ENCODE measurements around the gene ADCY9. TPM values are rescaled to one million over a fixed set of nuclear protein-coding genes. Genes with fewer than 3 reads are reported as not detected.
"Not testable (repeated sequence)": the region's sequence is repeated elsewhere in the genome, so short reads cannot be mapped to it uniquely, and the experiment has no call there.

ADCY9 gene
- total and polyA plus RNA-seq, 5 experiments from 2014 or later, result 0.20 to 6.5 (median 0.75) TPM

GRCh38 chr16:3965306-3965705 lies 150.9 kb downstream of the ADCY9 start:
- POLR2A ChIA-PET, result no interaction called here
- peak overlapping the region in 6 of 10 donors; percentile 26 to 80 (median 61) for H3K27ac Mint-ChIP-seq
- ATAC-seq (no peak), DNase-seq (peak in 1 of 10 donors; percentile 41)
- peaks cover 0 to 3% (median 0%) of the 10 kb centered on the region in 9 donors for H3K9me3 Mint-ChIP-seq
- H3K4me3 Mint-ChIP-seq, result no peak overlapping the region
- H3K27me3 Mint-ChIP-seq, result no peaks in the 10 kb centered on the region
- peaks cover 0 to 15% (median 0%) of the 10 kb centered on the region in 3 donors for H3K36me3 Mint-ChIP-seq
- peaks cover 9 to 35% (median 26%) of the 10 kb centered on the region in 4 donors for H3K4me1 Mint-ChIP-seq

GRCh38 chr16:3964686-3965290 lies 151.5 kb downstream of the ADCY9 start:
- ATAC-seq, result no peak
- H3K27ac Mint-ChIP-seq, result peak overlapping the region in 6 of 10 donors; percentile 44 to 98 (median 88)
- POLR2A ChIA-PET, result no interaction called here

GRCh38 chr16:3963886-3964685 lies 152.2 kb downstream of the ADCY9 start:
- peak overlapping the region; percentile 68 to 98 (median 96) for H3K27ac Mint-ChIP-seq
- peaks cover 0 to 2% (median 0%) of the 10 kb centered on the region in 5 donors for H3K27me3 Mint-ChIP-seq
- peak overlapping the region in 3 of 10 donors; percentile 57 to 63 (median 59) for H3K4me3 Mint-ChIP-seq
- peaks cover 9 to 35% (median 26%) of the 10 kb centered on the region in 4 donors for H3K4me1 Mint-ChIP-seq
- peak in 1 of 10 donors; percentile 43 for DNase-seq
- POLR2A ChIA-PET, result interaction anchor here (1.7 kb wide), 1 partner anchor 289 kb away, joined by 10 read pairs; no protein-coding TSS in a partner anchor
- no peak for ATAC-seq
- peaks cover 0 to 3% (median 0%) of the 10 kb centered on the region in 9 donors for H3K9me3 Mint-ChIP-seq
- H3K36me3 Mint-ChIP-seq, result peaks cover 0 to 15% (median 0%) of the 10 kb centered on the region in 3 donors

More at GRCh38 chr16:3964686-3965290, 151.5 kb downstream of the ADCY9 start:
- Mint-ChIP-seq H3K36me3 (peaks cover 0 to 15% (median 0%) of the 10 kb centered on the region in 3 donors), H3K27me3 (no peaks in the 10 kb centered on the region), H3K9me3 (peaks cover 0 to 3% (median 0%) of the 10 kb centered on the region in 9 donors), H3K4me1 (peaks cover 9 to 35% (median 26%) of the 10 kb centered on the region in 4 donors), H3K4me3 (no peak overlapping the region)
- DNase-seq, result peak in 1 of 10 donors; percentile 60

GRCh38 chr16:3963203-3963602 lies 153.0 kb downstream of the ADCY9 start:
- peaks cover 0 to 3% (median 0%) of the 10 kb centered on the region in 9 donors for H3K9me3 Mint-ChIP-seq
- peak overlapping the region; percentile 4 to 77 (median 60) for H3K4me3 Mint-ChIP-seq
- H3K27ac Mint-ChIP-seq, result peak overlapping the region; percentile 68 to 98 (median 96)
- ATAC-seq (peak; percentile 67 to 83), DNase-seq (peak; percentile 25 to 83 (median 71))
- peaks cover 0 to 15% (median 0%) of the 10 kb centered on the region in 3 donors for H3K36me3 Mint-ChIP-seq
- POLR2A ChIA-PET, result interaction anchor here (0.6 to 1.7 kb wide), 3 partner anchors 211 to 309 kb away, joined by 3 to 10 read pairs (median 3); no protein-coding TSS in a partner anchor
- H3K27me3 Mint-ChIP-seq, result peaks cover 0 to 3% (median 0%) of the 10 kb centered on the region in 5 donors
- H3K4me1 Mint-ChIP-seq, result peaks cover 9 to 35% (median 26%) of the 10 kb centered on the region in 4 donors

GRCh38 chr16:3961449-3961849 lies 154.8 kb downstream of the ADCY9 start:
- DNase-seq (no peak), ATAC-seq (no peak)
- Mint-ChIP-seq H3K36me3 (peaks cover 0 to 12% (median 0%) of the 10 kb centered on the region in 3 donors), H3K27ac (peak overlapping the region in 7 of 10 donors; percentile 48 to 90 (median 80)), H3K4me3 (peak overlapping the region in 5 of 10 donors; percentile 70 to 89 (median 86)), H3K9me3 (peaks cover 0 to 3% (median 0%) of the 10 kb centered on the region in 9 donors), H3K4me1 (peaks cover 9 to 35% (median 26%) of the 10 kb centered on the region in 4 donors), H3K27me3 (peaks cover 0 to 14% (median 0%) of the 10 kb centered on the region in 5 donors)
- POLR2A ChIA-PET, result interaction anchor here (0.7 kb wide), 1 partner anchor 210 kb away, joined by 3 read pairs; no protein-coding TSS in a partner anchor

- DNase-seq, H3K9me3 Mint-ChIP-seq, POLR2A ChIA-PET, ATAC-seq, H3K36me3 Mint-ChIP-seq: not testable (repeated sequence)
- H3K4me1 Mint-ChIP-seq, result peaks cover 9 to 35% (median 26%) of the 10 kb centered on the region in 4 donors
- H3K27ac Mint-ChIP-seq, result peak overlapping the region in 6 of 10 donors; percentile 71 to 95 (median 82)
- H3K4me3 Mint-ChIP-seq, result peak overlapping the region; percentile 26 to 92 (median 89)
- H3K27me3 Mint-ChIP-seq, result peaks cover 0 to 21% (median 5%) of the 10 kb centered on the region in 5 donors
Measured at GRCh38 chr16:3959926-3960590, 156.2 kb downstream of the ADCY9 start.

- DNase-seq (no peak), ATAC-seq (no peak)
- Mint-ChIP-seq H3K4me1 (peaks cover 9 to 35% (median 24%) of the 10 kb centered on the region in 4 donors), H3K27ac (peak overlapping the region in 1 of 10 donors; percentile 25), H3K27me3 (peaks cover 4 to 30% (median 14%) of the 10 kb centered on the region in 5 donors), H3K9me3 (peaks cover 0 to 3% (median 0%) of the 10 kb centered on the region in 9 donors), H3K4me3 (peak overlapping the region in 1 of 10 donors; percentile 30), H3K36me3 (no peaks in the 10 kb centered on the region)
- POLR2A ChIA-PET, result no interaction called here
Measured at GRCh38 chr16:3959148-3959547, 157.1 kb downstream of the ADCY9 start.

GRCh38 chr16:3957344-3957980 lies 158.8 kb downstream of the ADCY9 start:
- H3K27ac Mint-ChIP-seq, result no peak overlapping the region
- POLR2A ChIA-PET, result no interaction called here
- H3K4me3 Mint-ChIP-seq, result peak overlapping the region in 1 of 10 donors; percentile 34
- ATAC-seq (no peak), DNase-seq (no peak)
- H3K36me3 Mint-ChIP-seq, result no peaks in the 10 kb centered on the region
- H3K27me3 Mint-ChIP-seq, result peaks cover 7 to 37% (median 19%) of the 10 kb centered on the region in 5 donors
- peaks cover 0 to 19% (median 7%) of the 10 kb centered on the region in 4 donors for H3K4me1 Mint-ChIP-seq
- H3K9me3 Mint-ChIP-seq, result no peaks in the 10 kb centered on the region

GRCh38 chr16:3954411-3954921 lies 161.8 kb downstream of the ADCY9 start:
- POLR2A ChIA-PET, result no interaction called here

GRCh38 chr16:3953728-3954410 lies 162.4 kb downstream of the ADCY9 start:
- POLR2A ChIA-PET, result no interaction called here
- ATAC-seq, result no peak
- peaks cover 11 to 45% (median 37%) of the 10 kb centered on the region in 5 donors for H3K27me3 Mint-ChIP-seq
- H3K27ac Mint-ChIP-seq, result no peak overlapping the region
- no peak for DNase-seq
- H3K9me3 Mint-ChIP-seq, result no peaks in the 10 kb centered on the region
- H3K4me3 Mint-ChIP-seq, result no peak overlapping the region
- peaks cover 0 to 6% (median 3%) of the 10 kb centered on the region in 4 donors for H3K4me1 Mint-ChIP-seq
- no peaks in the 10 kb centered on the region for H3K36me3 Mint-ChIP-seq

More at GRCh38 chr16:3954411-3954921, 161.8 kb downstream of the ADCY9 start:
- no peaks in the 10 kb centered on the region for H3K36me3 Mint-ChIP-seq
- no peaks in the 10 kb centered on the region for H3K9me3 Mint-ChIP-seq
- peaks cover 11 to 48% (median 37%) of the 10 kb centered on the region in 5 donors for H3K27me3 Mint-ChIP-seq
- H3K4me3 Mint-ChIP-seq, result no peak overlapping the region
- H3K4me1 Mint-ChIP-seq, result peaks cover 0 to 6% (median 3%) of the 10 kb centered on the region in 4 donors
- DNase-seq, result no peak
- ATAC-seq, result no peak
- H3K27ac Mint-ChIP-seq, result peak overlapping the region in 2 of 10 donors; percentile 22 to 40

- POLR2A ChIA-PET, result no interaction called here
- ATAC-seq, result no peak
- Mint-ChIP-seq H3K4me1 (peaks cover 0 to 6% (median 3%) of the 10 kb centered on the region in 4 donors), H3K9me3 (no peaks in the 10 kb centered on the region), H3K4me3 (no peak overlapping the region), H3K27me3 (peaks cover 13 to 43% (median 37%) of the 10 kb centered on the region in 5 donors), H3K27ac (no peak overlapping the region), H3K36me3 (no peaks in the 10 kb centered on the region)
- DNase-seq, result no peak
Measured at GRCh38 chr16:3952737-3953131, 163.5 kb downstream of the ADCY9 start.

All from naive thymus-derived CD8-positive, alpha-beta T cell (primary cell).